Thyroid gland (tissue), 4 donors: ENCODE results near the gene BMPR1B.

Experiments used
- POLR2A ChIP-seq, 2 donors: fragments of 450-650 bp; IDR thresholded peaks; one replicate each; pipeline ENCODE4 v1.6.1; 2017; ENCODE audit warnings: antibody characterized with exemption in 2 of 2, mild to moderate bottlenecking in 2 of 2, moderate library complexity in 1 of 2
- TF ChIP-seq, protein P1 (sequence below), 6 experiments: fragments of 200-600 bp in 3 of 6; fragments of 450-650 bp in 3 of 6; sonication (generic) in 3 of 6; IDR thresholded peaks; one replicate each; pipeline ENCODE4 v1.5.1; 2016 to 2019; ENCODE audit warnings: antibody characterized with exemption in 6 of 6, mild to moderate bottlenecking in 2 of 6, inconsistent platforms in 1 of 6, moderate library complexity in 1 of 6

- TF ChIP-seq POLR2A (IDR thresholded peaks at IDR 0.05) = no peak
- TF ChIP-seq, protein P1, sequence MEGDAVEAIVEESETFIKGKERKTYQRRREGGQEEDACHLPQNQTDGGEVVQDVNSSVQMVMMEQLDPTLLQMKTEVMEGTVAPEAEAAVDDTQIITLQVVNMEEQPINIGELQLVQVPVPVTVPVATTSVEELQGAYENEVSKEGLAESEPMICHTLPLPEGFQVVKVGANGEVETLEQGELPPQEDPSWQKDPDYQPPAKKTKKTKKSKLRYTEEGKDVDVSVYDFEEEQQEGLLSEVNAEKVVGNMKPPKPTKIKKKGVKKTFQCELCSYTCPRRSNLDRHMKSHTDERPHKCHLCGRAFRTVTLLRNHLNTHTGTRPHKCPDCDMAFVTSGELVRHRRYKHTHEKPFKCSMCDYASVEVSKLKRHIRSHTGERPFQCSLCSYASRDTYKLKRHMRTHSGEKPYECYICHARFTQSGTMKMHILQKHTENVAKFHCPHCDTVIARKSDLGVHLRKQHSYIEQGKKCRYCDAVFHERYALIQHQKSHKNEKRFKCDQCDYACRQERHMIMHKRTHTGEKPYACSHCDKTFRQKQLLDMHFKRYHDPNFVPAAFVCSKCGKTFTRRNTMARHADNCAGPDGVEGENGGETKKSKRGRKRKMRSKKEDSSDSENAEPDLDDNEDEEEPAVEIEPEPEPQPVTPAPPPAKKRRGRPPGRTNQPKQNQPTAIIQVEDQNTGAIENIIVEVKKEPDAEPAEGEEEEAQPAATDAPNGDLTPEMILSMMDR (IDR thresholded peaks at IDR 0.05) = no peak
Observed at GRCh38 chr4:94763005-94763404, 5.2 kb downstream of the BMPR1B start.
